Esophagus squamous epithelium (tissue), 5 donors: ENCODE results near the gene VKORC1. TPM values are rescaled to one million over a fixed set of nuclear protein-coding genes. Genes with fewer than 3 reads are reported as not detected.

ENCODE experiments used
- DNase-seq: peaks from one replicate; lab custom pipeline; 2025; lab: John Stamatoyannopoulos, UW
- H3K27ac ChIP-seq, 4 donors: fragments of 200-600 bp; sonication (generic); one replicate each; pipeline ENCODE4 v1.5.1; 2016 to 2019; ENCODE audit warnings: mild to moderate bottlenecking in 1 of 4
- H3K27me3 ChIP-seq, 4 donors: fragments of 200-600 bp; sonication (generic); 1 replicate in 3 of 4; 2 replicates in 1 of 4; pipeline versions ENCODE4 v1.5.1 to v1.6.0; 2017 to 2021; ENCODE audit warnings: antibody characterized with exemption in 1 of 4
- H3K36me3 ChIP-seq, 3 donors: fragments of 200-600 bp; sonication (generic); one replicate each; pipeline ENCODE4 v1.5.1; 2016 to 2019
- H3K4me1 ChIP-seq, 3 donors: fragments of 200-600 bp; sonication (generic); one replicate each; pipeline ENCODE4 v1.5.1; 2017 to 2019
- H3K4me3 ChIP-seq, 4 donors: fragments of 200-600 bp; sonication (generic); 1 replicate in 3 of 4; 2 replicates in 1 of 4; pipeline ENCODE4 v1.5.1; 2016 to 2019; ENCODE audit warnings: mild to moderate bottlenecking in 2 of 4, moderate library complexity in 1 of 4
- H3K9me3 ChIP-seq, 3 donors: fragments of 200-600 bp; sonication (generic); one replicate each; pipeline ENCODE4 v1.5.1; 2016 to 2019
- CTCF ChIP-seq, 6 experiments: fragments of 450-650 bp in 4 of 6; fragments of 200-600 bp in 2 of 6; sonication (generic) in 2 of 6; IDR thresholded peaks; one replicate each; pipeline ENCODE4 v1.5.1; 2016 to 2019; ENCODE audit warnings: antibody characterized with exemption in 6 of 6, mild to moderate bottlenecking in 4 of 6, moderate library complexity in 4 of 6
- POLR2A ChIP-seq, 4 donors: fragments of 450-650 bp; IDR thresholded peaks; one replicate each; pipeline ENCODE4 v1.6.1; 2017; ENCODE audit warnings: antibody characterized with exemption in 4 of 4, mild to moderate bottlenecking in 4 of 4, moderate library complexity in 3 of 4
- WGBS, 2 donors: methylation state at CpG; one replicate each; pipeline ENCODE4 v1.1.5; 2018; 5-methylcytosine and 5-hydroxymethylcytosine counted together
- intact Hi-C: fragments of 100-400 bp; cut with DNase I; formaldehyde crosslinking; loops from one replicate; pipeline ENCODE4 v1.15.0; 2022
- total RNA-seq, 4 donors: library from RNA; depleted of rRNA; stranded (reverse); fragments of >200 nt; gene quantifications; one replicate each; pipeline ENCODE4 v1.1.0, GENCODE V29; 2016
- donor health status: DM: yes; HTN: yes; CAD: no.

The VKORC1 gene
- total RNA-seq, 4 donors from 2014 or later: 27.6 to 56.6 (median 44.0) TPM

- H3K9me3 ChIP-seq: no peaks in the 10 kb centered on the region
- H3K27ac ChIP-seq: peak overlapping the region; percentile 52 to 99 (median 94)
- no peaks in the 10 kb centered on the region for H3K27me3 ChIP-seq
- H3K4me3 ChIP-seq: no peak overlapping the region
- no peak for DNase-seq
- TF ChIP-seq POLR2A (IDR thresholded peaks at IDR 0.05): no peak
- TF ChIP-seq CTCF (IDR thresholded peaks at IDR 0.05): no peak
- H3K36me3 ChIP-seq: peaks cover 9 to 53% (median 25%) of the 10 kb centered on the region in 3 donors
- peaks cover 15 to 45% (median 18%) of the 10 kb centered on the region in 3 donors for H3K4me1 ChIP-seq
- intact Hi-C loops: no loop called here
- 90 to 93% methylated on average over 12 to 13 of the region's 16 CpGs for WGBS, 2 donors
Measured at GRCh38 chr16:31120129-31120528, 25.5 kb upstream of the VKORC1 start.

GRCh38 chr16:31118223-31119155, 23.9 kb upstream of the VKORC1 start:
- H3K27me3 ChIP-seq: no peaks in the 10 kb centered on the region
- H3K27ac ChIP-seq: peak overlapping the region; percentile 90 to 99 (median 98)
- peaks cover 18 to 60% (median 20%) of the 10 kb centered on the region in 3 donors for H3K4me1 ChIP-seq
- no peaks in the 10 kb centered on the region for H3K9me3 ChIP-seq
- H3K36me3 ChIP-seq: peaks cover 9 to 43% (median 25%) of the 10 kb centered on the region in 3 donors
- H3K4me3 ChIP-seq: peak overlapping the region; percentile 47 to 88 (median 71)
- intact Hi-C loops: no loop called here
- DNase-seq: no peak
- no peak for TF ChIP-seq POLR2A (IDR thresholded peaks at IDR 0.05)
- no peak for TF ChIP-seq CTCF (IDR thresholded peaks at IDR 0.05)
- 36% methylated on average over 9 of the region's 9 CpGs for WGBS, 2 donors

GRCh38 chr16:31117384-31118222, 23.0 kb upstream of the VKORC1 start, which contains the start of gene KAT8:
Gene KAT8 (plus strand): TSS chr16:31117664. CDS start chr16:31117682, 18 bp downstream.
- WGBS, 2 donors: 0% methylated on average over 16 to 30 of the region's 68 CpGs
- peak within 1 kb of the TSS; percentile 90 to 99 (median 98) for H3K27ac ChIP-seq
- intact Hi-C loops: no loop called here
- H3K36me3 ChIP-seq: peaks cover 9 to 35% (median 25%) of the 10 kb centered on the region in 3 donors
- peak within 1 kb of the TSS; percentile 47 to 88 (median 71) for H3K4me3 ChIP-seq
- DNase-seq: peak; percentile 89
- H3K4me1 ChIP-seq: peaks cover 18 to 69% (median 25%) of the 10 kb centered on the region in 3 donors
- H3K9me3 ChIP-seq: no peaks in the 10 kb centered on the region
- TF ChIP-seq CTCF (IDR thresholded peaks at IDR 0.05): no peak
- TF ChIP-seq POLR2A (IDR thresholded peaks at IDR 0.05): peak in 3 of 4 donors; percentile 69 to 90 (median 89)
- H3K27me3 ChIP-seq: no peaks in the 10 kb centered on the region

GRCh38 chr16:31114468-31114867, 19.9 kb upstream of the VKORC1 start:
- intact Hi-C loops: no loop called here
- Histone ChIP-seq H3K27ac (peak overlapping the region; percentile 20 to 86 (median 76)), H3K36me3 (peaks cover 17 to 35% (median 22%) of the 10 kb centered on the region in 3 donors), H3K4me3 (no peak overlapping the region), H3K27me3 (no peaks in the 10 kb centered on the region), H3K4me1 (peaks cover 26 to 89% (median 33%) of the 10 kb centered on the region in 3 donors), H3K9me3 (no peaks in the 10 kb centered on the region)
- no peak for DNase-seq
- 34 to 46% methylated on average over 8 of the region's 8 CpGs for WGBS, 2 donors
- TF ChIP-seq POLR2A (IDR thresholded peaks at IDR 0.05): no peak
- no peak for TF ChIP-seq CTCF (IDR thresholded peaks at IDR 0.05)
